EL (cell line): ENCODE results near the gene KRT2.

Experiments used
- DNase-seq: peaks from one replicate; pipeline ENCODE4 v3.0.0-alpha.2; 2016

The KRT2 gene

GRCh38 chr12:52651726-52652261, at the start of gene KRT2:
Gene KRT2, minus strand, starts transcription at chr12:52652211. Its CDS starts 69 bp downstream, at chr12:52652142.
- no peak for DNase-seq

- no peak for DNase-seq
Measured at GRCh38 chr12:52701281-52701680, 49.3 kb upstream of the KRT2 start.

- no peak for DNase-seq
Measured at GRCh38 chr12:52699960-52700359, 47.9 kb upstream of the KRT2 start.

- DNase-seq, result no peak
Measured at GRCh38 chr12:52699373-52699772, 47.4 kb upstream of the KRT2 start.

- no peak for DNase-seq
Measured at GRCh38 chr12:52698651-52699340, 46.8 kb upstream of the KRT2 start.

- DNase-seq, result no peak
Measured at GRCh38 chr12:52697058-52697582, 45.1 kb upstream of the KRT2 start.

GRCh38 chr12:52696588-52696987, 44.6 kb upstream of the KRT2 start:
- DNase-seq, result no peak

- DNase-seq, result no peak
Measured at GRCh38 chr12:52695039-52695438, 43.0 kb upstream of the KRT2 start.

GRCh38 chr12:52694151-52694550, 42.1 kb upstream of the KRT2 start:
- no peak for DNase-seq

- DNase-seq, result no peak
Measured at GRCh38 chr12:52693261-52693660, 41.2 kb upstream of the KRT2 start.

- no peak for DNase-seq
Measured at GRCh38 chr12:52692254-52692653, 40.2 kb upstream of the KRT2 start.

- no peak for DNase-seq
Measured at GRCh38 chr12:52691841-52692150, 39.8 kb upstream of the KRT2 start.

GRCh38 chr12:52691076-52691840, 39.2 kb upstream of the KRT2 start:
- no peak for DNase-seq

GRCh38 chr12:52690351-52691075, 38.5 kb upstream of the KRT2 start:
- no peak for DNase-seq

GRCh38 chr12:52689936-52690335, 37.9 kb upstream of the KRT2 start:
- no peak for DNase-seq

- DNase-seq, result no peak
Measured at GRCh38 chr12:52689239-52689638, 37.2 kb upstream of the KRT2 start.

- no peak for DNase-seq
Measured at GRCh38 chr12:52688481-52688880, 36.5 kb upstream of the KRT2 start.

- DNase-seq, result no peak
Measured at GRCh38 chr12:52687497-52688385, 35.7 kb upstream of the KRT2 start.

GRCh38 chr12:52686756-52687487, 34.9 kb upstream of the KRT2 start:
- no peak for DNase-seq

GRCh38 chr12:52686063-52686462, 34.1 kb upstream of the KRT2 start:
- no peak for DNase-seq

GRCh38 chr12:52685406-52685890, 33.4 kb upstream of the KRT2 start:
- DNase-seq, result no peak

GRCh38 chr12:52684431-52684830, 32.4 kb upstream of the KRT2 start:
- DNase-seq, result no peak
